ENCODE measurements around the gene MORN4.

- TF ChIP-seq CTCF (IDR thresholded peaks at IDR 0.05; ENCODE audit: low read depth, low read length, poor library complexity, severe bottlenecking) (no peak), EZH2phosphoT487 (IDR thresholded peaks at IDR 0.05; ENCODE audit: borderline replicate concordance, low read length) (no peak)
Measured at GRCh38 chr10:97650726-97651125, 17.4 kb upstream of the MORN4 start.
